Gastrocnemius medialis (tissue), 4 donors: ENCODE measurements around the gene FBXO38.

Experiments
- POLR2A ChIP-seq, 2 donors: fragments of 450-650 bp; IDR thresholded peaks; one replicate each; pipeline ENCODE4 v1.6.1; 2017; ENCODE audit warnings: antibody characterized with exemption in 2 of 2, mild to moderate bottlenecking in 2 of 2, moderate library complexity in 2 of 2
- TF ChIP-seq, protein P1 (sequence below), 5 experiments: fragments of 450-650 bp in 3 of 5; fragments of 200-600 bp in 2 of 5; sonication (generic) in 2 of 5; IDR thresholded peaks in 4 of 5; conservative IDR thresholded peaks in 1 of 5; 1 replicate in 4 of 5; 2 replicates in 1 of 5; pipeline ENCODE4 v1.5.1; 2016 to 2019; ENCODE audit warnings: antibody characterized with exemption in 5 of 5, mild to moderate bottlenecking in 3 of 5, moderate library complexity in 3 of 5

- TF ChIP-seq, protein P1, sequence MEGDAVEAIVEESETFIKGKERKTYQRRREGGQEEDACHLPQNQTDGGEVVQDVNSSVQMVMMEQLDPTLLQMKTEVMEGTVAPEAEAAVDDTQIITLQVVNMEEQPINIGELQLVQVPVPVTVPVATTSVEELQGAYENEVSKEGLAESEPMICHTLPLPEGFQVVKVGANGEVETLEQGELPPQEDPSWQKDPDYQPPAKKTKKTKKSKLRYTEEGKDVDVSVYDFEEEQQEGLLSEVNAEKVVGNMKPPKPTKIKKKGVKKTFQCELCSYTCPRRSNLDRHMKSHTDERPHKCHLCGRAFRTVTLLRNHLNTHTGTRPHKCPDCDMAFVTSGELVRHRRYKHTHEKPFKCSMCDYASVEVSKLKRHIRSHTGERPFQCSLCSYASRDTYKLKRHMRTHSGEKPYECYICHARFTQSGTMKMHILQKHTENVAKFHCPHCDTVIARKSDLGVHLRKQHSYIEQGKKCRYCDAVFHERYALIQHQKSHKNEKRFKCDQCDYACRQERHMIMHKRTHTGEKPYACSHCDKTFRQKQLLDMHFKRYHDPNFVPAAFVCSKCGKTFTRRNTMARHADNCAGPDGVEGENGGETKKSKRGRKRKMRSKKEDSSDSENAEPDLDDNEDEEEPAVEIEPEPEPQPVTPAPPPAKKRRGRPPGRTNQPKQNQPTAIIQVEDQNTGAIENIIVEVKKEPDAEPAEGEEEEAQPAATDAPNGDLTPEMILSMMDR (IDR thresholded peaks at IDR 0.05 in 4 of 5, conservative IDR thresholded peaks at IDR 0.05 in 1 of 5): no peak
- TF ChIP-seq POLR2A (IDR thresholded peaks at IDR 0.05): no peak
Measured at GRCh38 chr5:148406406-148406805, 22.6 kb downstream of the FBXO38 start.
